Measurements from ENCODE around the gene RASAL2. TPM values are rescaled to one million over a fixed set of nuclear protein-coding genes. Genes with fewer than 3 reads are reported as not detected.
A peak's percentile ranks its signal among the peaks of the same experiment; 100 is the strongest.

Gene RASAL2
- total and polyA plus RNA-seq, 2 of the 13 experiments (the other 11 are each of a cell fraction or from before 2014, with no cell fraction given): 5.4 to 5.9 TPM

- Histone ChIP-seq H3K27ac (ENCODE audit: extremely low read length, insufficient read depth, low read length) (no peak overlapping the region), H2AFZ (ENCODE audit: low read length) (no peak overlapping the region), H3K27me3 (ENCODE audit: control insufficient read depth in 1 of 2, insufficient read depth in 2 of 2, low read length in 2 of 2) (no peaks in the 10 kb centered on the region), H3K4me3 (replicated peaks in 1 of 3; ENCODE audit: insufficient read depth in 1 of 3, low read depth in 2 of 3, low read length in 3 of 3) (no peak overlapping the region), H3K4me1 (ENCODE audit: insufficient read depth, low read length) (peaks cover 19% of the 10 kb centered on the region), H3K4me2 (ENCODE audit: low read depth, low read length) (no peak overlapping the region), H3K79me2 (ENCODE audit: insufficient read depth, low read length) (no peaks in the 10 kb centered on the region), H4K20me1 (ENCODE audit: insufficient read depth, low read length) (no peaks in the 10 kb centered on the region), H3K36me3 (replicated peaks in 1 of 2; ENCODE audit: control insufficient read depth in 1 of 2, insufficient read depth in 2 of 2, low read length in 2 of 2) (no peaks in the 10 kb centered on the region), H3K9me3 (ENCODE audit: low read length) (no peaks in the 10 kb centered on the region), H3K9ac (ENCODE audit: insufficient read depth, low read depth, low read length) (no peak overlapping the region)
- FAIRE-seq: no peak
- DNase-seq (ENCODE audit: low spot score): no peak
- no TSS peak for BruUV-seq (replicated peaks)
- ChIA-PET CTCF (ENCODE audit: low intra/inter-chr PET ratio, low total read pairs) (no interaction called here), POLR2A (no interaction called here)
- no peak for ATAC-seq
- TF ChIP-seq RORA (CRISPR knock-in tag; IDR thresholded peaks at IDR 0.05): no peak
- WGBS (ENCODE audit: low lambda C conversion rate): 100% methylated on average over 2 of the region's 2 CpGs
- in situ Hi-C loops (cut with HindIII; ENCODE audit: extremely low pct_ligation_motif_present, low pct_unique_long_range_greater_than_20kb): no loop called here
- intact Hi-C loops (cut with micrococcal nuclease; ENCODE audit: unreplicated experiment): no loop called here
Measured at GRCh38 chr1:178237121-178237520, 143.2 kb downstream of the RASAL2 start.

- no peak overlapping the region for H3K4me3 ChIP-seq (replicated peaks in 1 of 3; ENCODE audit: insufficient read depth in 1 of 3, low read depth in 2 of 3, low read length in 3 of 3)
- peak; percentile 91 for DNase-seq (ENCODE audit: low spot score)
- TF ChIP-seq CEBPB (IDR thresholded peaks at IDR 0.05; ENCODE audit: borderline replicate concordance, low read depth, low read length) (peak; percentile 37; the same call in 1 of the 2 replicates), NCOA2 (CRISPR knock-in tag; IDR thresholded peaks at IDR 0.05) (peak; percentile 60), CEBPG (CRISPR knock-in tag; IDR thresholded peaks at IDR 0.05) (peak; percentile 41), ZNF282 (IDR thresholded peaks at IDR 0.05; ENCODE audit: partially characterized antibody) (no peak), HNF4A (CRISPR knock-in tag; IDR thresholded peaks at IDR 0.05) (no peak), TEAD3 (CRISPR knock-in tag; optimal IDR thresholded peaks at IDR 0.05; ENCODE audit: borderline replicate concordance) (peak; percentile 29), ZNF878 (CRISPR knock-in tag; IDR thresholded peaks at IDR 0.05) (no peak), FOSL1 (CRISPR knock-in tag; IDR thresholded peaks at IDR 0.05; ENCODE audit: borderline replicate concordance) (0 out of 2 replicates have a peak, but pooled peaks have one; percentile 49), BCL6 (CRISPR knock-in tag; IDR thresholded peaks at IDR 0.05) (peak; percentile 20; the same call in 1 of the 2 replicates), HMG20A (CRISPR knock-in tag; IDR thresholded peaks at IDR 0.05; ENCODE audit: borderline replicate concordance) (peak; percentile 79; the same call in 1 of the 2 replicates), ARID3A (IDR thresholded peaks at IDR 0.05; ENCODE audit: low read depth, low read length) (peak; percentile 85), GATAD2A (CRISPR knock-in tag; IDR thresholded peaks at IDR 0.05) (peak; percentile 58; the same call in 1 of the 2 replicates), HOMEZ (CRISPR knock-in tag; IDR thresholded peaks at IDR 0.05; ENCODE audit: low read depth) (peak; percentile 21; the same call in 1 of the 2 replicates), ETV5 (CRISPR knock-in tag; IDR thresholded peaks at IDR 0.05; ENCODE audit: borderline replicate concordance) (peak; percentile 18; the same call in 1 of the 2 replicates)
- TF ChIP-seq, protein P1, sequence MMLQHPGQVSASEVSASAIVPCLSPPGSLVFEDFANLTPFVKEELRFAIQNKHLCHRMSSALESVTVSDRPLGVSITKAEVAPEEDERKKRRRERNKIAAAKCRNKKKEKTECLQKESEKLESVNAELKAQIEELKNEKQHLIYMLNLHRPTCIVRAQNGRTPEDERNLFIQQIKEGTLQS (CRISPR knock-in tag; IDR thresholded peaks at IDR 0.05): peak; percentile 41; the same call in 1 of the 2 replicates
Measured at GRCh38 chr1:178238722-178239510, 145.0 kb downstream of the RASAL2 start.

More at GRCh38 chr1:178238722-178239510, 145.0 kb downstream of the RASAL2 start:
- no peak for FAIRE-seq
- H3K4me1 ChIP-seq (ENCODE audit: insufficient read depth, low read length): peaks cover 19% of the 10 kb centered on the region
- CTCF ChIA-PET (ENCODE audit: low intra/inter-chr PET ratio, low total read pairs): no interaction called here
- no peaks in the 10 kb centered on the region for H4K20me1 ChIP-seq (ENCODE audit: insufficient read depth, low read length)
- H2AFZ ChIP-seq (ENCODE audit: low read length): no peak overlapping the region
- H3K36me3 ChIP-seq (replicated peaks in 1 of 2; ENCODE audit: control insufficient read depth in 1 of 2, insufficient read depth in 2 of 2, low read length in 2 of 2): no peaks in the 10 kb centered on the region
- intact Hi-C loops (cut with micrococcal nuclease; ENCODE audit: unreplicated experiment): no loop called here
- peak overlapping the region; percentile 34 for H3K27ac ChIP-seq (ENCODE audit: extremely low read length, insufficient read depth, low read length)
- H3K27me3 ChIP-seq (ENCODE audit: control insufficient read depth in 1 of 2, insufficient read depth in 2 of 2, low read length in 2 of 2): no peaks in the 10 kb centered on the region
- in situ Hi-C loops (cut with HindIII; ENCODE audit: extremely low pct_ligation_motif_present, low pct_unique_long_range_greater_than_20kb): no loop called here
- ATAC-seq: peak; percentile 79
- POLR2A ChIA-PET: no interaction called here
- no peaks in the 10 kb centered on the region for H3K9me3 ChIP-seq (ENCODE audit: low read length)
- no peak overlapping the region for H3K4me2 ChIP-seq (ENCODE audit: low read depth, low read length)
- 5% methylated on average over 1 of the region's 1 CpG for WGBS (ENCODE audit: low lambda C conversion rate)
- H3K79me2 ChIP-seq (ENCODE audit: insufficient read depth, low read length): no peaks in the 10 kb centered on the region
- no TSS peak for BruUV-seq (replicated peaks)
- no peak overlapping the region; the same call in 1 of the 2 replicates for H3K9ac ChIP-seq (ENCODE audit: insufficient read depth, low read depth, low read length)

Data from HepG2 (cell line).